Bronchial epithelial cell (primary cell): ENCODE data around the gene H6PD. TPM values are rescaled to one million over a fixed set of nuclear protein-coding genes. Genes with fewer than 3 reads are reported as not detected.
A peak's percentile ranks its signal among the peaks of the same experiment; 100 is the strongest.

Source experiments
- DNase-seq: peaks from one replicate; pipeline ENCODE4 v3.0.0-alpha.2; 2010; ENCODE audit warnings: low read depth
- FAIRE-seq: peaks from 2 replicates; lab custom pipeline; 2011; peaks lifted over from hg19 to GRCh38; lab: Jason Lieb, UNC
- H3K27me3 ChIP-seq: 2 replicates; pipeline ENCODE4 v1.5.1; 2011; ENCODE audit warnings: low read length; ENCODE audit not compliant: control insufficient read depth, insufficient read depth
- H3K36me3 ChIP-seq: 2 replicates; pipeline ENCODE4 v1.5.1; 2011; ENCODE audit warnings: low read length; ENCODE audit not compliant: control insufficient read depth, insufficient read depth
- H3K4me3 ChIP-seq: 2 replicates; pipeline ENCODE4 v1.5.1; 2011; ENCODE audit warnings: mild to moderate bottlenecking, low read depth, low read length, control low read depth
- total RNA-seq: library from RNA; depleted of rRNA; stranded (reverse); fragments of >200 nt; gene quantifications from 2 replicates; pipeline ENCODE4 v1.2.1, GENCODE V29; 2014
- TF ChIP-seq, protein P1 (sequence below): IDR thresholded peaks from 2 replicates; pipeline ENCODE4 v1.5.1; 2011; ENCODE audit warnings: mild to moderate bottlenecking, moderate library complexity, low read length, control low read depth, inconsistent platforms; ENCODE audit not compliant: insufficient read depth, severe bottlenecking

H6PD gene
- total RNA-seq, 1 donor from 2014 or later, result 5.5 TPM

DNA sequence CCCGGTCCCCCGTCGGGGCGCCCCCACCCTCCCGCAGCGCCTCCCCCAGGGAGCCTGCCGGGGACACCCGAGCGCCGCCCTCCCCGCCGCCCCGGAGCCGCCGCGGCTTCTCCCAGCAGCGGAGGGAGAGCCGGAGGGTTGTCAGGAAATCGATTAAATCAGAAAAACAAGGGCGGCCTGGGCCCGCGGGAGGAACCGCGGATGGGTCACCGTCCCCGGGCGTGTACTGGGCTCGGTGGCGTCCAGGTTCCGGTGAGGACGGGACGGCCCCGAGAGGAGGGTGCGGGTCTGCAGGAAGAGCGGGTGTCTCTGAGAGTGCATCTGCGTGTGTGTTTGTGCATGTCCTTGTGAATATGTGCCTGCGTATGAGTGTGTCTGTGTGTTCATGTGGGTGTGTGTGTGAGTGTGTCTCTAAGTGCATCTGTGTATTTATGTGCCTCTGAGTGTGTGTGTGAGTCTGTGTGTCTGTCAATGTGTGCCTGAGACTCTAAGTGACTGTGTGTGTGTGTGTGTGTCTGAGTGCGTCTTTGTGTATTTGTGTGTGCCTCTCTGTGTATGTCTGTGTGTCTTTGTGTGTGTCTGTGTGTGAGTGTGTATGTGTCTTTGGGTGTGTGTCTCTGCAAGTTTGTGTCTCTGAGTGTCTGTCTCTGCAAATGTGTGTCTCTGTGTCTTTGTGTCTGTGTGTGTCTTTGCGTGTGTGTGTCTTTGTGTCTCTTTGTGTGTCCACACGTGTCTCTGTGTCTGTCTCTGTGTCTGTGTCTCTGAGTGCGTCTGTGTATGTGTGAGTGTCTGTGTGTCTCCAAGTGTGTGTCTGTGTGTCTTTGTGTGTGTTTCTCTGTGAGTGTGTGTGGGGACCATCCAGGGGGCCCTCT lies 59.2 kb downstream of the H6PD start:
- peak overlapping the region; percentile 51 for H3K4me3 ChIP-seq
- TF ChIP-seq, protein P1, sequence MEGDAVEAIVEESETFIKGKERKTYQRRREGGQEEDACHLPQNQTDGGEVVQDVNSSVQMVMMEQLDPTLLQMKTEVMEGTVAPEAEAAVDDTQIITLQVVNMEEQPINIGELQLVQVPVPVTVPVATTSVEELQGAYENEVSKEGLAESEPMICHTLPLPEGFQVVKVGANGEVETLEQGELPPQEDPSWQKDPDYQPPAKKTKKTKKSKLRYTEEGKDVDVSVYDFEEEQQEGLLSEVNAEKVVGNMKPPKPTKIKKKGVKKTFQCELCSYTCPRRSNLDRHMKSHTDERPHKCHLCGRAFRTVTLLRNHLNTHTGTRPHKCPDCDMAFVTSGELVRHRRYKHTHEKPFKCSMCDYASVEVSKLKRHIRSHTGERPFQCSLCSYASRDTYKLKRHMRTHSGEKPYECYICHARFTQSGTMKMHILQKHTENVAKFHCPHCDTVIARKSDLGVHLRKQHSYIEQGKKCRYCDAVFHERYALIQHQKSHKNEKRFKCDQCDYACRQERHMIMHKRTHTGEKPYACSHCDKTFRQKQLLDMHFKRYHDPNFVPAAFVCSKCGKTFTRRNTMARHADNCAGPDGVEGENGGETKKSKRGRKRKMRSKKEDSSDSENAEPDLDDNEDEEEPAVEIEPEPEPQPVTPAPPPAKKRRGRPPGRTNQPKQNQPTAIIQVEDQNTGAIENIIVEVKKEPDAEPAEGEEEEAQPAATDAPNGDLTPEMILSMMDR, result no peak
- no peaks in the 10 kb centered on the region for H3K27me3 ChIP-seq
- FAIRE-seq (peak; percentile 40), DNase-seq (peak; percentile 49)
- peaks cover 4% of the 10 kb centered on the region for H3K36me3 ChIP-seq

DNA sequence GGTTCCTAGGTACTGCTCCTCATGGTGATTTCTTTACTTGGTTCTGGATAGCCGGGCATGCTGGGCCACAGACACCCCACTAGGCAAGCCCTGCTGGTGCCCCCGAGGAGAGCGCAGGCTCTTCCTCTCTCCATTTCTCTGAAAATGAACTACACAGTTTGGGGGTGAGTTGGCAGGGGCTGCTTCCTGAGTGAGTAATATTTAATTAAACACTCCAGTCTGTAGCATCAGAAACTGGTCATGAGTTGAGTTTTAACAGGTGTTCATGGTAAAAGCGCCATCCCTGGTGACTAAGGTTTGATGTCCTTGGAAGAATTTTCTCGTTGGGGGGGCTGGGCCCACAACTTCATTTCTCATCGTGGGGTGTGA lies 59.8 kb downstream of the H6PD start:
- TF ChIP-seq, protein P1, result no peak

DNA sequence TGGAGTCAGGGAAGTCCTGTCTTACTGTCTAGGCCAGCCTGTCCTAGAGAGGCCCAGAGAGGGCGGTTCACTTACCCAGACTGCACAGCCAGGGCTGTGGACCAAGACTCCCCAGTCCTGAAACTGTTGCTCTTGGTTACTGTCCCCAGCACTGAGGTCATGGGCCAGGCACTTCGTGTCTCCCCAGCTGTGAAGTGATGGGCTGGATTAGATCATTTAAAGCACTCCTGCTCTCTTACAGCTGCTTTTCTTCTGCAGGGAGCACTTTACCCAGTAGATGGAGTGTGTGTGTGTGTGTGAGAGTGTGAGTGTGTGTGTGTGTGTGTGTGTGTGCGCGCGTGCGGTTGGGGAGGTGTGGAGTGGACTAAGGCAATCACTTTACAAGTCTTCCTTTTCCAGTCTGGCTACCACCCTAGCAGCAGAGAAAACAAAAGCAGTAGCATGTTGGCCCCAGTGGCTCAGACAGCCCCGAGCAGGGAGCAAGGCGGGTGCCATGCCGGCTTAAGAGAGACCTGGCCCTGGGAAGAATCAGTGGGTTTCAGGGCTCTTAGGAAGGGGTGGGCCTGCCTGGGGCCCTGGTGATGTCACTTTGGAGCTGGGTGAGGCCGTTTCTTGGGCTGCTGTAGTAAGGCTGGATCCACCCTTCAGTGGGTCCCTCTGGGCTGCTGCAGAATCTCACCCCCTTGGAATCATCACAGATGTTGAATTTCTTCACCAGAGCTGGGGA lies 60.5 kb downstream of the H6PD start:
- H3K4me3 ChIP-seq, result no peak overlapping the region
- peaks cover 4% of the 10 kb centered on the region for H3K36me3 ChIP-seq
- TF ChIP-seq, protein P1, result no peak
- FAIRE-seq, result no peak
- H3K27me3 ChIP-seq, result no peaks in the 10 kb centered on the region
- DNase-seq, result no peak

More for the DNA sequence above, 59.8 kb downstream of the H6PD start:
- Histone ChIP-seq H3K27me3 (no peaks in the 10 kb centered on the region), H3K4me3 (peak overlapping the region; percentile 51), H3K36me3 (peaks cover 4% of the 10 kb centered on the region)
- FAIRE-seq (no peak), DNase-seq (peak; percentile 92)

DNA sequence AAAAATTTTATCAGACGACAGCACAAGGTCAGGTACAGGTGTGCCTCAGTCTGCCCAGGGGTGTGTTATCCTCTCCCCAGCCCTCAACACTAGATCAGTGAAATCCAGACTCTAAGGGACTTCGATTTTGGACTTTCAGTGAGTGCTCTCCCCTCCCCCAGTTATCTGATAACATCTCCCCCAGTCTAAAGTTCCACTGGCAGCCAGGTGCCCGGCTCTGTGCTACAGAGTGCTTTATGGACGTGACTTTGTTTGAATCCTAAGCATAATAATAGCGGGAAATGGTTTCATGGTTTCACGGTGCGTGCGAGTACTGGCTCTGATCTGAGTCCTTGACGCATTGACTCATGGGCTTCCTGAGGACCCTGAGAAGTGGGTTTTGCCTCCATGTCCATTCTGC lies 61.3 kb downstream of the H6PD start:
- Histone ChIP-seq H3K27me3 (no peaks in the 10 kb centered on the region), H3K4me3 (no peak overlapping the region), H3K36me3 (peaks cover 4% of the 10 kb centered on the region)
- TF ChIP-seq, protein P1, result no peak
- no peak for FAIRE-seq
- DNase-seq, result no peak

DNA sequence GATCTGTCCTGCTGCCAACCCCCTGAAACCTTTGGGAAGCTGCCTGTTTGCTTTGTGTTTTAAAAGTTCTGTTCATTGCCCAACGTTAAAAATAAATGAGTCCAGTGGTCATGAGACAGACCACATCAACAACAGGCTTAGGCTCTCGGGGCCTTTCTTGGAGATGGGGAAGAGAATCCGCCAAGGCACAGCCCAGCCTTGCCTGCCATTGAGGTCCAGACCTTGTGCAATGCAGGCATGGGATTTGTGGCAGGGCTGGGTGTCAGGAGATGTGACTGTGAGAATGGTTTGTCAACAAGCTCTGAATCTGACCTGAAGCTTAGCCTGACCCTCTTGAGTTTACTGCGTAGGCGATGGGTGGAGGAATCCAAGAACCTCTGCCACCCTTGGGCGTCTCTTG lies 62.3 kb downstream of the H6PD start:
- H3K4me3 ChIP-seq, result no peak overlapping the region
- FAIRE-seq, result no peak
- TF ChIP-seq, protein P1, result no peak
- peaks cover 9% of the 10 kb centered on the region for H3K36me3 ChIP-seq
- no peak for DNase-seq
- H3K27me3 ChIP-seq, result no peaks in the 10 kb centered on the region
